Hepatocyte (in vitro differentiated cells): ENCODE results near the gene SDK1. TPM values are rescaled to one million over a fixed set of nuclear protein-coding genes. Genes with fewer than 3 reads are reported as not detected.

Source experiments
- DNase-seq: peaks from one replicate; pipeline ENCODE4 v3.0.0-alpha.2; 2016; ENCODE audit warnings: low spot score
- H2AFZ ChIP-seq: fragments of 200-600 bp; sonication (generic); 2 replicates; pipeline ENCODE4 v1.6.0; 2016; ENCODE audit warnings: antibody characterized with exemption, mild to moderate bottlenecking
- H3K27ac ChIP-seq: fragments of 200-600 bp; sonication (generic); 2 replicates; pipeline ENCODE4 v1.5.1; 2016; ENCODE audit warnings: mild to moderate bottlenecking
- H3K27me3 ChIP-seq: fragments of 200-600 bp; sonication (generic); 2 replicates; pipeline ENCODE4 v1.6.1; 2016
- H3K36me3 ChIP-seq: fragments of 200-600 bp; sonication (generic); replicated peaks from 2 replicates; pipeline ENCODE4 v1.5.1; 2016; ENCODE audit warnings: low read depth; ENCODE audit not compliant: insufficient read depth
- H3K4me1 ChIP-seq: fragments of 200-600 bp; sonication (generic); 2 replicates; pipeline ENCODE4 v1.5.1; 2016; ENCODE audit warnings: mild to moderate bottlenecking, moderate library complexity; ENCODE audit not compliant: insufficient read depth
- H3K4me2 ChIP-seq: fragments of 200-600 bp; sonication (generic); 2 replicates; pipeline ENCODE4 v1.6.0; 2016
- H3K4me3 ChIP-seq: fragments of 200-600 bp; sonication (generic); 2 replicates; pipeline ENCODE4 v1.5.1; 2016; ENCODE audit warnings: mild to moderate bottlenecking
- H3K79me2 ChIP-seq: fragments of 200-600 bp; sonication (generic); 2 replicates; pipeline ENCODE4 v1.6.0; 2017; ENCODE audit warnings: mild to moderate bottlenecking
- H3K9me2 ChIP-seq: fragments of 200-600 bp; sonication (generic); replicated peaks from 2 replicates; pipeline ENCODE4 v1.6.0; 2017; ENCODE audit warnings: mild to moderate bottlenecking; ENCODE audit not compliant: insufficient read depth
- H3K9me3 ChIP-seq: fragments of 200-600 bp; sonication (generic); 2 replicates; pipeline ENCODE4 v1.5.1; 2016; ENCODE audit warnings: low read depth, mild to moderate bottlenecking
- H4K20me1 ChIP-seq: fragments of 200-600 bp; sonication (generic); 2 replicates; pipeline ENCODE4 v1.6.0; 2016; ENCODE audit warnings: mild to moderate bottlenecking; ENCODE audit not compliant: insufficient read depth, poor library complexity, severe bottlenecking
- CTCF ChIP-seq: fragments of 200-600 bp; sonication (generic); IDR thresholded peaks from 2 replicates; pipeline ENCODE4 v1.5.1; 2016; ENCODE audit warnings: antibody characterized with exemption, mild to moderate bottlenecking; ENCODE audit not compliant: poor library complexity
- EZH2 ChIP-seq: fragments of 200-600 bp; sonication (generic); IDR thresholded peaks from 2 replicates; pipeline ENCODE4 v1.6.1; 2016; ENCODE audit warnings: antibody characterized with exemption, mild to moderate bottlenecking, borderline replicate concordance
- EZH2phosphoT487 ChIP-seq: fragments of 200-600 bp; sonication (generic); IDR thresholded peaks from one replicate; pipeline ENCODE4 v1.6.1; 2018; ENCODE audit warnings: antibody characterized with exemption, mild to moderate bottlenecking, low read depth, moderate library complexity; ENCODE audit not compliant: unreplicated experiment, severe bottlenecking
- WGBS: methylation state at CpG from one replicate; pipeline ENCODE4 v1.1.6; 2016; ENCODE audit warnings: low lambda C conversion rate; ENCODE audit errors: missing lambda C conversion rate; 5-methylcytosine and 5-hydroxymethylcytosine counted together
- polyA plus RNA-seq: library from polyadenylated mRNA; unstranded; fragments of >200 nt; fragmentation: Nextera tagmentation; extraction: Ambion mirVana; gene quantifications from 2 replicates; pipeline ENCODE4 v1.2.1, GENCODE V29; 2016
- total RNA-seq: library from RNA; depleted of rRNA; stranded (reverse); fragments of >200 nt; gene quantifications from 2 replicates; pipeline ENCODE4 v1.2.3, GENCODE V29; 2014

SDK1 gene
- total and polyA plus RNA-seq, 2 experiments from 2014 or later = 4.3 to 10.0 TPM

GRCh38 chr7:4173615-4174014 lies 872.6 kb downstream of the SDK1 start:
- H3K27me3 ChIP-seq = no peaks in the 10 kb centered on the region
- H3K4me2 ChIP-seq = no peak overlapping the region
- 97% methylated on average over 7 of the region's 9 CpGs for WGBS
- no peaks in the 10 kb centered on the region for H4K20me1 ChIP-seq
- no peak for TF ChIP-seq EZH2phosphoT487
- H3K36me3 ChIP-seq = no peaks in the 10 kb centered on the region
- no peak overlapping the region for H3K27ac ChIP-seq
- H2AFZ ChIP-seq = no peak overlapping the region
- H3K9me2 ChIP-seq = no peaks in the 10 kb centered on the region
- no peaks in the 10 kb centered on the region for H3K9me3 ChIP-seq
- H3K4me1 ChIP-seq = no peaks in the 10 kb centered on the region
- H3K79me2 ChIP-seq = no peaks in the 10 kb centered on the region
- DNase-seq = no peak
- H3K4me3 ChIP-seq = no peak overlapping the region

GRCh38 chr7:4174016-4174415 lies 873.0 kb downstream of the SDK1 start:
- Histone ChIP-seq H3K27me3 (no peaks in the 10 kb centered on the region), H3K4me2 (no peak overlapping the region), H3K4me3 (no peak overlapping the region), H3K9me3 (no peaks in the 10 kb centered on the region), H2AFZ (no peak overlapping the region), H3K27ac (no peak overlapping the region), H3K36me3 (no peaks in the 10 kb centered on the region), H3K4me1 (no peaks in the 10 kb centered on the region), H3K79me2 (no peaks in the 10 kb centered on the region), H4K20me1 (no peaks in the 10 kb centered on the region), H3K9me2 (no peaks in the 10 kb centered on the region)
- no peak for TF ChIP-seq EZH2
- no peak for TF ChIP-seq CTCF
- TF ChIP-seq EZH2phosphoT487 = no peak
- no peak for DNase-seq
- WGBS = 94% methylated on average over 8 of the region's 8 CpGs

GRCh38 chr7:4174451-4174850 lies 873.4 kb downstream of the SDK1 start:
- DNase-seq = no peak
- H3K79me2 ChIP-seq = no peaks in the 10 kb centered on the region
- no peak overlapping the region for H3K4me2 ChIP-seq
- no peaks in the 10 kb centered on the region for H3K9me2 ChIP-seq
- H3K4me1 ChIP-seq = no peaks in the 10 kb centered on the region
- no peaks in the 10 kb centered on the region for H3K36me3 ChIP-seq
- H3K27me3 ChIP-seq = no peaks in the 10 kb centered on the region
- H3K27ac ChIP-seq = no peak overlapping the region
- 92% methylated on average over 11 of the region's 11 CpGs for WGBS
- H2AFZ ChIP-seq = no peak overlapping the region
- no peak for TF ChIP-seq CTCF
- TF ChIP-seq EZH2phosphoT487 = no peak
- no peak for TF ChIP-seq EZH2
- H3K4me3 ChIP-seq = no peak overlapping the region
- no peaks in the 10 kb centered on the region for H3K9me3 ChIP-seq
- no peaks in the 10 kb centered on the region for H4K20me1 ChIP-seq

GRCh38 chr7:4174884-4175283 lies 873.8 kb downstream of the SDK1 start:
- no peaks in the 10 kb centered on the region for H3K9me2 ChIP-seq
- WGBS = 97% methylated on average over 18 of the region's 18 CpGs

More at GRCh38 chr7:4174884-4175283, 873.8 kb downstream of the SDK1 start:
- TF ChIP-seq CTCF = no peak
- no peak for TF ChIP-seq EZH2
- no peak for TF ChIP-seq EZH2phosphoT487
- DNase-seq = no peak
- Histone ChIP-seq H3K36me3 (no peaks in the 10 kb centered on the region), H3K27ac (no peak overlapping the region), H3K27me3 (no peaks in the 10 kb centered on the region), H3K79me2 (no peaks in the 10 kb centered on the region), H2AFZ (no peak overlapping the region), H4K20me1 (no peaks in the 10 kb centered on the region), H3K4me3 (no peak overlapping the region), H3K9me3 (no peaks in the 10 kb centered on the region), H3K4me2 (no peak overlapping the region), H3K4me1 (no peaks in the 10 kb centered on the region)
